Left hindlimb (tissue), 1 donor: Measurements from ENCODE around the gene DNMT3A.

Experiments
- DNase-seq: peaks from one replicate; pipeline ENCODE4 v3.0.0-alpha.2; 2018

Gene DNMT3A

GRCh38 chr2:25342372-25343186 lies 854 bp upstream of the DNMT3A start:
- peak; percentile 90 for DNase-seq

DNA sequence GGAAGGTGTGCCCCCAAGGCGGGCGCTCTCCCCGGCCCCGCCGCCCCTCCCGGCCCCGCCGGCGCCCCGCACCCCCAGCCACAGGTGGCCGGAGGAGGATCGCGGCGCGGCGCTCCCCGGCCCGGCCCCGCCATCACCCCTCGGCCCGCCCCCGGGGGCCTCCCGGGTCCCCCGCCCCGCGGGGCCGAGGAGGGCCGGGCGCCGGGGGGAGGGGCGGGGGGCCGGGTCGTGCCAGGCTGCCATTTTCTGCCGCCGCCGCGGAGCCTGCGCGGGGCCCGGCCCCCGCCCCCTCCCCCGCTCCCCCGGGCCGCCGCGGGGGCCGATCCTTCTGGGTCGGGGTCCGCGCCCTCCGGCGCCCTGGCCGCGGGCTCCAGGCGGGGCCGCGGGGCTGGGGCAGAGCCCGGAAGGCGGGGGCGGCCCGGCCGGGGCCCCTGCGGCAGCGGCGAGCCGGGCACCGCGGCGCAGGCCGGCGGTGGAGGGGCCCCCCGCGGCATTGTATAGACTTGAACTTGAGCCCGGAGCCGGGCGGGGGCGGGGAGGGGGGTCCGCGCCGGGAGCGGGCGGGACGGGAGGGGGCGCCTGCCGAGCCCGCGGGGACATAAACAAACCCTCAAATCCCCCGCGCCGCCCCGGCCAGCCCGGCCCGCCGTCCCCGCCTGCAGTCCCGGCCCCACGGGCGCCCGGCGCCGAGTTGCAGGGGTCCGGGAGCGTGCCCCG lies 556 bp downstream of the DNMT3A start:
- DNase-seq = peak; percentile 73

- DNase-seq = peak; percentile 78
These were observed 1.4 kb downstream of the DNMT3A start for GRCh38 chr2:25340181-25340921.

DNA sequence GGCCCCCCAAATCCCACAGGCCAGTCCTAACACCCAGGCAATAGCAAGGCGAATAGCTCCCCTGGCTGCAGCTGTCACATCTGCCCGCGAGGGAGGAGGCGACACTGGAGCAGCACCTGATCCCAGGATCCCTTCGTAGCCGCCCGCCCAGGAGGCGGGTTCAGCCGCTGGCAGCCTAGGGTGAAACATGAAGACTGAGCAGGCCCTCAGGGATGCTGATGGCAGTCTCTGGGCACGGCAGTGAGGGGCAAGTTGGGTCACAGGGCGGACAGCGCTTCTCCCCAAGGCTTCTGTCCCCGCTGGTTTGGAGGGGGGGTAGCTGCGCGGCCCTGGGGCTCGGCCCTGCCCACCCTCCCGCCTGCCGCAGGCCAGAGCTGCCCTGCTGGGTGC lies 1.9 kb downstream of the DNMT3A start:
- no peak for DNase-seq

DNA sequence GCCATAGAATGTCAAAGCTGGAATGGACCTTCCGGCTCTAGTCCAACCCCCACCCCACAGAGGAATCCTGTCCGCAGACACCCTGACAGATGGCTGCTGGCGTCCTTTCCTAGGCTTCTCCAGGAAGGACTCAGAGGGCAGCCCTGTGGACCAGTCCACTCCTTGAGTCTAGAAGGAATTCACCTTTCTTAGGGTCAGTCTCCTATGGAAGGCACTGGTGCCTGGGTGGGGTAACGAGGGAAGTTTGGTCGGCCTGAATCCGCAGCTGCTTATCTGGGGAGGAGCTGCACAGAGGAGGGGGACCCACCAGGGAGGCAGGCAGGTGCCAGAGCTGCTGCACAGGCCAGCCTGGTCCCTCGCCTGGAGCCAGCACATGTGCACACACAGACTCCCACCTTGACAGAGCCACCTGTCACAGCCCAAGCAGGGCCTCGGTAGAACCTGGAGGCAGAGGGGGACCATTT lies 2.5 kb downstream of the DNMT3A start:
- no peak for DNase-seq

DNA sequence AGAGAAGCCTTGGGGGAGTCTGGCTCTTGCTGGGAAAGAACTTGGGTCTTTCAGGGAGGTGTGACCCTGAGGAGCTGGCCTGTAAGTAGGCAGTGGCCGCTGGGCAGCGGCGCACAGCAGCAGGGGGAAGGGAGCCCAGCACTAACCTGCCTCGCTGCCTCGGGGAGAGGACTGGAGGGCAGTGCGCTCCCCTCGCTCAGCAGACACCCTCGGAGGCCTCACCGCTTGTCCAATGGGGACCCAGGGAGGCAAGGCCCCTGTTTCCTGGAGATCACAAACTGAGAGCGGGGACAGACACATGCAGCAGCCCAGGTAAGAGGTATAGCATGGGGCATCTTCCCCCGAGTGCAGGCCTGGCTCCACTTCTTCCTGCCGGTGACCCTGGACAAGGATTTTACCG lies 3.3 kb downstream of the DNMT3A start:
- no peak for DNase-seq

GRCh38 chr2:25337891-25338290 lies 3.8 kb downstream of the DNMT3A start:
- no peak for DNase-seq

- DNase-seq = no peak
These were observed 4.4 kb downstream of the DNMT3A start for GRCh38 chr2:25337276-25337675.

DNA sequence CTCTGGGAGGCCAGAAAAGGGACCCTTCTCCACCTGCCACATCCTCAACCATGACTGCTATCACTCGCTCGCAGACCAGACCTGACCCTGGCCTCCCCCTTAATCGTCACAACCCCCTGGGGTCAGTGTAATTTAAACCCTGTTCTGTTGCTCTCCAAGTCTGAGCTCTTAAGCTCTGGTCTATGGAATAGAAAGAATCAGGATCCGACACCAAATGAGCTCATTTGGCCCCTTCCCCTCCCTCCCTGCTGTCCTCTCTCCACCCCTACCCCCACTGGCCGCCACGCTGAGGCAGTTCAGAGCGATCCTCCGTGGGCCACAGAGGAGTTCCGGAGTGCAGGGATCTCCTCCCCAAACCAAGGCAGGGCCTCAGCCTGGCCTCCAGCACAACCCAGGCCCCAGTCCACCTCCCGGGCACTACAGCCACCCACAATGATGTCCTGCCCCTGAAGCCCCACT lies 5.3 kb downstream of the DNMT3A start:
- no peak for DNase-seq

- DNase-seq = no peak
These were observed 5.8 kb downstream of the DNMT3A start for GRCh38 chr2:25335971-25336370.

DNA sequence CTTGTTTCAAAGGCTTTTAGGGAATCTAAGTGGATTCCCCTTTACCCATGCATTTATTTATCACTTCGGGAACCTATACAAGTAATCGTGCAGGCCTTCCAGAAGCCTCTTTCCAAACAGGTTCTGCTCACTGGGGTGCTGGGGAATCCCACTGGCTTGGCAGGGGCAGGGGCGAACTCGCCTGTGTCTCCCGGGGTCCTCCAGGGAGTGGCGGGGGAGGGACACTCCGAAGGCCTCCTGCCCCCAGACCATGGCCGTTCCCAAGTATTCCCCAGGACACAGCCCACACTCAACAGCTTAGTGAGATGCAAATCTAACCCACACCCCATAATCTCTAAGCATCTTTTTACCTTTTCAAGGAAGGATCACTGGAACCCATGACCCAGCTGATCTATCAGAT lies 6.5 kb downstream of the DNMT3A start:
- DNase-seq = no peak

GRCh38 chr2:25334482-25334881 lies 7.2 kb downstream of the DNMT3A start:
- no peak for DNase-seq

DNA sequence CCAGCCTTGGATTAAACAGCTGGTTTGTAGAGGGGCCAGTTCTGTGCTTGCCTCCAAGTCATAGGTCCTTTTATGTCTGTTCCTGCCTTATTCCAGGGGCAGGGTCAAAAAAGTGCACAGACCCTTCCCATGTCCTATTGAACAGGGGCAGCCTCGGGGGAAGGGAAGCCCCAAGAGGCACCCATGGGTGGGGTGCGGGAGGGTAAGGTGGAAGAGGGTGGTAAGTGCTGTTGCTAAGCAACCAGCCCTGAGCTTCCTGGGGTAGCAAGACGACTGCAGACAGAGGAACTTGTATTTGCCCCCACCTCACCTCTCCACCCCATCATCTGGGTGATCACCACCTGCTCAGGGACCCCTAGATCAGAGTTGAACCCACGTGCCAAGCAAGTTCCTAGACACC lies 7.7 kb downstream of the DNMT3A start:
- DNase-seq = no peak

DNA sequence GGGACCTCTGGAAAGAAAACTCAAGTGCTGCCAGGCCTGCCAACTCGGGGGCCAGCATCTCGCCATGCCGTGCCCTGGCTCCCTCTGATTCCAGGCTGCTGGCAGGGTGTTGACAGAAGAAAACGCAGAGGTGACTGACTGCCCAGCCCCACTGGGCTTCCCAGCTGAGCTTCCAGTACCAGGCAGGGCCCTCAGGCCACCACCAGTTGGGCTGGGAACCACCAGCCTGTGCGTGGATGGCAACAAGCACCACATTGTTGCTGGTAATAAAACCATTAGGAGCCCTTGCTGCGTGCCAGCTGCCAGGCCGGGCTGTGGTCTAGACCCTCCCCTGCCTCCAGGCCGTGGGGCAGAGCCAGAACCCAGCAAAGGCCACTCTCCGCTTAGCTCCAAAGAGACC lies 9.2 kb downstream of the DNMT3A start:
- DNase-seq = no peak

DNA sequence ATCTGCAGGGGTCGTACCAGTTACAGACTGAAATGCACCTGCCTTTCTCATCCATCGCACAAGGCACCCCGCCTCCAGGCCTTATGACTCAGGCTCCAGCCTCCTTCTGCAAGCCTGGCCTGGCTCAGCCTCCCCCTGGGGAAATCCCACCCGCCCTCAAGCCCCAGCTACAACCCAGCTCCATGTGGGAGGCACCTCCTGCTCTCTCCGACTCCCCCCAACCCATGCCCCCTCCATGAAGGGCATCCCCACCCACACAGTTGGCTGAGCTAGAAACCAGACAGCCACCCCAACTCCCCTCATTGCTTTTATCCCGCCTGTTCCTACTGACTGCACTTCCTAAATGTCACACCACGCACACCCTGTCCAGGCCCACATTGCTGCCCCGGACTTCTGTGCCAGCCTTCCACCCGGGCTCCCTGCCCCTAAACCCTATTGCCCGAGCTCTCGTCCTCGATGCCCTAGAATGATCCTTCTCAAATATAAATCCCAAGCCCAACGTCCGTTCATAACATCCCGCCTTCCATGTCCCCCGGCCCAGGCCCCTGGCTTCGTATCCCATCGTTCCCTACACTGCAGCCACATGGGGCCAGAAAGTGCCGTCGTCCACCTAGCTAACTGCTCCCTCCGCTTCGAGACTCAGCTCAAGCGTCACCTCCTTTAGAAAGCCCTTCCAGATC lies 9.9 kb downstream of the DNMT3A start:
- no peak for DNase-seq

DNA sequence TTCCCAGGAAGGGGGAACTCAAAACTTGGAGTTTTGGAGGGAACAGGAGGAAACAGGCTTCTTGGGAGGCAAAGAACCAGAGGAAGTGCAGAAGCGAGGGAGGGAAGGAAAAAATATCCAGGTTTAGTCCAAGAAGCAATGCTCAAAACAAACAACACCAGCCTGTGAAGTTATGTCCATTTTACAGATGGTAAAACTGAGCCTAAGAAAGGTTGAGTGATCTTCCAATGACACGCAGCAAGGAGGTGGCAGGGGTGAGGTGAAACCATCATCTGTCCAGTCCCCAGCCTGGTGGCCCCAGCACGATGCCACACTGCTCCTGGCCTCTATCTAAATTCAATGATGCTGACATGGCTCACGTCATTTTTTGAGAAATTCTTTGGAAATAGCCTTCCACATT lies 10.8 kb downstream of the DNMT3A start:
- no peak for DNase-seq

- DNase-seq = no peak
These were observed 11.5 kb downstream of the DNMT3A start for GRCh38 chr2:25330273-25330672.

- no peak for DNase-seq
These were observed 13.3 kb downstream of the DNMT3A start for GRCh38 chr2:25328152-25329085.

DNA sequence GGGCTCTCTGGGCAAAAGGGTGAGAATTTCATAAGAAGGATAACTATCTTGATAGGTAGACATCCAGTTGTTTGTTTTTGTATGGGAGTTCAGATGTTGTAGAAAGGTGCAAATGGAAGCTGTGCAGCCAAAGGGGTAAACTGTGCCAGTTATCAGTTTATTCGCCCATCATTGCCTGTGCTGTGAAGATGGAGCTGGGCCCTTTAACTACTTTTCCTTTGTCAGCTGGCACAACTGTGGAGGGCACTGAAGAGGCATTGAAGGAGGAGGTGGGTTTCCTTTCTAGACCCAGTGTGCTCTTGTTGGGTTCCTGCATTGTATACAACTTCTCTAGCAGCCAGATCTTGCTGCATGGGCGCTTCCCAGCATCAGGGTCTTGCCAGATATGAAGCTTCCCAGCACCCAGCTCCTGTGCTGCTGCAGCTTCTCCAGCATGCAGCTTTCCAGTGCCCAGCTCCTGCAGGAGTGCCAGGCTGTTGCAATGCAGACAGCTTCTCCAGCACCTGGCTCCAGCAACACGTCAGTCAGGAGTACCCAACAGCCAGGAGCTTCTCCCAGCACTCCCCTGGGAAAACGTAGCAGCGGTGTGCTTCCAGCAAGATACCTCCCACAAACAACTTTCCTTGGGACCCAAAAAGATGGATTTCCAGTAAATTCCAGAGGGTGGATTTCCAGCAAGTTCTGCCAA lies 15.3 kb downstream of the DNMT3A start:
- no peak for DNase-seq

DNA sequence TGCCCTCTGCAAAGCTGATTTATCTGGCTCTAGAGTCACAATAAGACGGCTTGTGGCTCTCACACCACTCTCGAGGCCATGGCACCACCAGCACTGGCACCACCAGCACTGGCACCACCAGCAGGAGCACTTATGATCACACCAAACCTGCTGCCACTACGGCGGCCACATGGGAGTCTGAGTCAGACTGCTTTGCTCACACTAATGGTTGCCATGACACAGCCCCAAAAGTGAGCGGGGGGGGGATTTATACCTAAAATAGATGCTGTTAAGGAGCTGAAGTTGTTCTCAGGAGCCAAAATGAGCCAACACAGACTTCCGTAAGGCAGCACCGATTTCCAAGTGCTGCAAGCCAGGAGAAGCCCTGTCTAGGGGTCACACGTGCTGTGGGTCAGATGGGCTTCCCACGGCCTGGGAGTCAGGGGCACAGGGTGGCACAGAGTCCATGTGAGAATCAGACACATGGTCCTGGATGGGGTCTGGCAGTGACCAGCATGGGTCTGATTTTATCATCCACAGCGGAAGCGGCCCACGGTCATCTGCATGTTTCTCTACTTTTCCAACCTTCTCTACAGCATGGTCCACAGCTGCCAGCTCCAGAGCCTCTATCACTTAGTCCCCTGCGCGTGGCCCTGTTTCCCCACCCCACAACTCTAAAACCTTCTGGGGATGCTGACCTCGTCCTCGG lies 16.7 kb downstream of the DNMT3A start:
- peak; percentile 73 for DNase-seq

DNA sequence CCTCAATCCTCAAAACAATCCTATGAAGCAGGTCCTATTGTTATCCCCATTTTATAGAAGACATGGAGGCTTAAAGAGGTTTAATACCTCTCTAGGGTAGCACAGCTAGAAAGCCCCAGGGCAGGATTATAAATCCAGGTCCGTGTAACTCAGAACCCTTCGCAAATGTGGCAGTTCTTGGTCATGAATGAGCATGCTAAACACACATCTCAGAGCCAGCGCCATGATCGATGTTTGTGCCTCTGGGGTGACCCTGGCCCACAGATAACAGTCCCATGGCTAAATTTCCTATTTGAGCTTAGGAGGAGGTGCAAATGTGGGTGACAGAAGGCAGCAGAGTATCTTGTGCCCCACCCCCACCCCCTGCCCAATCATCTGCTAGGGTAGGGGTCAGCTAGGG lies 17.5 kb downstream of the DNMT3A start:
- no peak for DNase-seq
